ENCODE measurements around the gene RGS19. TPM values are rescaled to one million over a fixed set of nuclear protein-coding genes. Genes with fewer than 3 reads are reported as not detected.

RGS19 gene
- total and polyA plus RNA-seq, 2 of the 8 experiments (the other 6 are each of a cell fraction or from before 2014, with no cell fraction given), result 12.7 to 16.8 TPM

DNA sequence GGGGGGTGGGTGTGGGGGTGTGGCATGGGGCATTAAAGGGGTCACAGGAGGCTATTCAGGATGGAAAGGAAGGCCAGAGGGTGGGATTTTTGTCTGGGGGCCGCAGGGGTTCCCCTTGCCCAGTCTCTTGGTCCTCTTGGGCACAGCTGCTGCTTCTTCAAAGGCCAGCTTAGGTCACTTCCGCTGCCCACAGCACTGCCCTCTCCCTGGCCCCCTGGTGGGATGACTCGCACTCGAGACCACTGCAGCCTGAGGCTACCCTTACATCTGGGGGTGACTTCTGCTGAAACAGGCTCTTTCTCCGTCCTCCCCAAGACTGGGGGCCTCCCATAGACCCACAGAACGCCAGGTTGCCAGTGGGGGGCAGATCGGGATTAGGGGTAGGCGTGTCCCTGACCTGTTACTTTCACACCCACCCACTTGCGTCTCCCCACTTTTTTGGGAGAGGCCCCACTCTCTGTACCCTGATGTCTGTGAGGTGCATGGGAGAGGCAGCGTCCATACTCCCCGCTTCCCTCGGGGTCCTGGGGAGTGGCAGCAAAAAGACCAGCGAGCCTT lies 3.6 kb upstream of the RGS19 start:
- peaks cover 22% of the 10 kb centered on the region; the same call in 1 of the 2 replicates for H3K23me2 ChIP-seq (ENCODE audit: low read depth, low read length)
- H2BK15ac ChIP-seq (ENCODE audit: low read length), result no peak overlapping the region
- H2BK120ac ChIP-seq (replicated peaks; ENCODE audit: low read depth, low read length), result no peak overlapping the region
- no peak for DNase-seq (ENCODE audit: low read depth in 1 of 2, low spot score in 2 of 2)
- no peak for FAIRE-seq
- H3K18ac ChIP-seq (ENCODE audit: extremely low read depth, low read length), result peak overlapping the region; percentile 32; the same call in 1 of the 2 replicates
- H3K4me3 ChIP-seq (ENCODE audit: extremely low read depth in 1 of 4, insufficient read depth in 2 of 4, low read depth in 3 of 4, low read length in 4 of 4), result peak overlapping the region; percentile 8 to 73 (median 32); a peak in 6 of 8 replicates
- H2BK20ac ChIP-seq (ENCODE audit: low read length), result no peak overlapping the region
- no peak overlapping the region for H3K14ac ChIP-seq (ENCODE audit: insufficient read length)
- peak overlapping the region; percentile 68; the same call in 1 of the 2 replicates for H2BK12ac ChIP-seq (ENCODE audit: low read depth, low read length)
- POLR2A ChIA-PET (ENCODE audit: partially characterized antibody), result interaction anchor here (1.3 kb wide), 1 partner anchor 14 kb away, joined by 6 read pairs; no protein-coding TSS in a partner anchor
- peak overlapping the region; percentile 88 to 98 for H3K4me2 ChIP-seq (ENCODE audit: insufficient read depth in 1 of 2, low read depth in 2 of 2, low read length in 2 of 2)
- H3K9ac ChIP-seq (replicated peaks in 1 of 4; ENCODE audit: extremely low read depth in 1 of 4, low read depth in 3 of 4, low read length in 3 of 4), result no peak overlapping the region
- no peak for TF ChIP-seq KDM1A (IDR thresholded peaks at IDR 0.05; ENCODE audit: borderline replicate concordance, low read length)
- no peak for TF ChIP-seq RXRA (IDR thresholded peaks at IDR 0.05; ENCODE audit: insufficient read depth, low read depth, low read length)
- TF ChIP-seq MAFK (IDR thresholded peaks at IDR 0.05; ENCODE audit: low read depth, low read length), result no peak
- TF ChIP-seq KDM5A (IDR thresholded peaks at IDR 0.05; ENCODE audit: low read length), result no peak
- no peaks in the 10 kb centered on the region for H3K79me2 ChIP-seq (ENCODE audit: control insufficient read depth in 1 of 2, insufficient read depth in 2 of 2, low read length in 2 of 2)
- H3K56ac ChIP-seq (replicated peaks; ENCODE audit: insufficient read length, low read depth, low read length), result no peak overlapping the region
- peaks cover 6 to 55% (median 42%) of the 10 kb centered on the region in 4 experiments for H3K27me3 ChIP-seq (replicated peaks in 1 of 4; ENCODE audit: control insufficient read depth in 3 of 4, extremely low read depth in 1 of 4, insufficient read depth in 3 of 4, low read length in 3 of 4)
- H3K9me3 ChIP-seq (ENCODE audit: insufficient read depth in 2 of 2, low read depth in 1 of 2, low read length in 1 of 2), result no peaks in the 10 kb centered on the region
- WGBS, 2 experiments (ENCODE audit: extremely low coverage in 1 of 2, insufficient coverage in 1 of 2, insufficient read length in 1 of 2, insufficient replicate concordance in 2 of 2, low coverage in 1 of 2, low lambda C conversion rate in 2 of 2, missing lambda C conversion rate in 1 of 2), result 45% methylated on average over 12 of the region's 13 CpGs; no CpG with 5 or more reads in 1 of the 2 experiments
- no peaks in the 10 kb centered on the region for H4K20me1 ChIP-seq (replicated peaks in 1 of 2; ENCODE audit: control insufficient read depth in 1 of 2, insufficient read depth in 2 of 2, low read length in 2 of 2)
- CTCF ChIA-PET (ENCODE audit: partially characterized antibody), result interaction anchor here (0.8 to 13.0 kb wide), 14 partner anchors 10 to 87 kb away, joined by 3 to 144 read pairs (median 6); partner anchors contain the start of genes SOX18 and TCEA2
- no peak overlapping the region for H3K27ac ChIP-seq (ENCODE audit: low read depth, low read length)
- peak overlapping the region; percentile 63; the same call in 1 of the 2 replicates for H4K8ac ChIP-seq (ENCODE audit: extremely low read depth, insufficient read depth, low read length)
- H3K4me1 ChIP-seq (replicated peaks in 1 of 4; ENCODE audit: control insufficient read depth in 3 of 4, insufficient read depth in 4 of 4, low read length in 3 of 4), result peaks cover 0 to 34% (median 20%) of the 10 kb centered on the region in 4 experiments; a peak in 6 of 7 replicates
- H3K36me3 ChIP-seq (ENCODE audit: control insufficient read depth in 2 of 4, insufficient read depth in 4 of 4, low read length in 3 of 4), result no peaks in the 10 kb centered on the region
- H3K4ac ChIP-seq (replicated peaks; ENCODE audit: insufficient read length, low read depth, low read length), result peak overlapping the region; percentile 14
- H3K79me1 ChIP-seq (ENCODE audit: low read depth, low read length), result no peaks in the 10 kb centered on the region
- no peak overlapping the region for H4K5ac ChIP-seq (ENCODE audit: insufficient read length, low read depth, low read length)
- no peak overlapping the region for H3K23ac ChIP-seq (ENCODE audit: insufficient read length)
- no peak overlapping the region for H2AFZ ChIP-seq (ENCODE audit: low read length)
- H2BK5ac ChIP-seq (ENCODE audit: low read depth, low read length), result no peak overlapping the region; the same call in 1 of the 2 replicates
- no peak overlapping the region for H2AK5ac ChIP-seq (ENCODE audit: low read depth, low read length)
- no peak overlapping the region for H4K91ac ChIP-seq (replicated peaks; ENCODE audit: insufficient read length, low read length)
